ENCODE results near the gene PITPNM3.

GRCh38 chr17:6592173-6592572, 35.8 kb upstream of the PITPNM3 start:
- TF ChIP-seq CTCF (IDR thresholded peaks at IDR 0.05) (no peak), POLR2AphosphoS5 (IDR thresholded peaks at IDR 0.05; ENCODE audit: insufficient read depth in 1 of 2, low read depth in 1 of 2) (no peak), POLR2A (IDR thresholded peaks at IDR 0.05) (no peak)
